Colonic mucosa (tissue), 4 donors: Measurements from ENCODE around the gene WNK1. TPM values are rescaled to one million over a fixed set of nuclear protein-coding genes. Genes with fewer than 3 reads are reported as not detected.

Experiments
- DNase-seq: peaks from one replicate; pipeline ENCODE4 v3.0.0-alpha.2; 2020
- H3K27ac ChIP-seq: fragments of 200-600 bp; one replicate; pipeline ENCODE4 v1.8.0; 2021
- H3K27me3 ChIP-seq: fragments of 200-600 bp; one replicate; pipeline ENCODE4 v1.8.0; 2021
- H3K36me3 ChIP-seq: fragments of 200-600 bp; one replicate; pipeline ENCODE4 v1.8.0; 2021
- H3K4me1 ChIP-seq: fragments of 200-600 bp; one replicate; pipeline ENCODE4 v1.8.0; 2021; ENCODE audit warnings: mild to moderate bottlenecking
- H3K4me3 ChIP-seq: fragments of 200-600 bp; one replicate; pipeline ENCODE4 v1.8.0; 2021
- H3K9ac ChIP-seq, 2 donors: one replicate each; pipeline ENCODE4 v1.7.0; 2013; ENCODE audit warnings: control low read depth in 2 of 2, low read depth in 2 of 2, low read length in 2 of 2
- H3K9me3 ChIP-seq: fragments of 200-600 bp; one replicate; pipeline ENCODE4 v1.8.0; 2021
- CTCF ChIP-seq: fragments of 200-600 bp; IDR thresholded peaks from one replicate; pipeline ENCODE4 v1.8.0; 2022; ENCODE audit warnings: antibody characterized with exemption, mild to moderate bottlenecking
- intact Hi-C: fragments of 100-400 bp; cut with DNase I; formaldehyde crosslinking; loops from one replicate; pipeline ENCODE4 v1.14.1; 2022
- total RNA-seq, 2 donors: library from RNA; stranded (reverse); fragmentation: NEBNext Ultra II Directional in 1 of 2; extraction: Animal tissue kit (Norgen Biotek cat#: 25700) in 1 of 2; gene quantifications; one replicate each; pipeline ENCODE4 v1.2.1, GENCODE V29; 2021
- donor health status: healthy.
- donor health status: DM: no; HTN: no; CAD: no.
- donor health status: DM: no; HTN: no; CAD: no.

WNK1 gene
- total RNA-seq, 2 donors from 2014 or later = 81.8 to 85.8 TPM

GRCh38 chr12:911191-911826 lies 158.9 kb downstream of the WNK1 start:
- no peak for DNase-seq
- Histone ChIP-seq H3K4me3 (no peak overlapping the region), H3K4me1 (no peaks in the 10 kb centered on the region), H3K9ac (no peak overlapping the region), H3K27me3 (no peaks in the 10 kb centered on the region), H3K27ac (no peak overlapping the region), H3K9me3 (no peaks in the 10 kb centered on the region), H3K36me3 (peaks cover 15% of the 10 kb centered on the region)
- intact Hi-C loops = no loop called here
- no peak for TF ChIP-seq CTCF

GRCh38 chr12:912466-913235 lies 160.3 kb downstream of the WNK1 start:
- Histone ChIP-seq H3K4me3 (no peak overlapping the region), H3K9ac (no peak overlapping the region), H3K9me3 (no peaks in the 10 kb centered on the region), H3K27ac (no peak overlapping the region), H3K4me1 (no peaks in the 10 kb centered on the region), H3K36me3 (peaks cover 15% of the 10 kb centered on the region), H3K27me3 (no peaks in the 10 kb centered on the region)
- no peak for DNase-seq
- intact Hi-C loops = no loop called here
- no peak for TF ChIP-seq CTCF

- no peak overlapping the region for H3K27ac ChIP-seq
- H3K4me1 ChIP-seq = no peaks in the 10 kb centered on the region
- H3K27me3 ChIP-seq = no peaks in the 10 kb centered on the region
- H3K4me3 ChIP-seq = no peak overlapping the region
- H3K36me3 ChIP-seq = peaks cover 10% of the 10 kb centered on the region
- no peak overlapping the region for H3K9ac ChIP-seq
- DNase-seq = no peak
- TF ChIP-seq CTCF = no peak
- intact Hi-C loops = no loop called here
- no peaks in the 10 kb centered on the region for H3K9me3 ChIP-seq
These were observed 161.7 kb downstream of the WNK1 start for GRCh38 chr12:913919-914698.

GRCh38 chr12:915090-915489 lies 162.7 kb downstream of the WNK1 start:
- H3K4me1 ChIP-seq = no peaks in the 10 kb centered on the region
- H3K9me3 ChIP-seq = no peaks in the 10 kb centered on the region
- intact Hi-C loops = no loop called here
- peaks cover 10% of the 10 kb centered on the region for H3K36me3 ChIP-seq
- no peak overlapping the region for H3K9ac ChIP-seq
- no peak overlapping the region for H3K27ac ChIP-seq
- no peak for DNase-seq
- no peaks in the 10 kb centered on the region for H3K27me3 ChIP-seq
- no peak overlapping the region for H3K4me3 ChIP-seq
- TF ChIP-seq CTCF = no peak

- Histone ChIP-seq H3K36me3 (peaks cover 10% of the 10 kb centered on the region), H3K27me3 (no peaks in the 10 kb centered on the region)
- intact Hi-C loops = no loop called here
These were observed 163.9 kb downstream of the WNK1 start for GRCh38 chr12:916240-916639.

More at GRCh38 chr12:916240-916639, 163.9 kb downstream of the WNK1 start:
- no peak for TF ChIP-seq CTCF
- Histone ChIP-seq H3K9me3 (no peaks in the 10 kb centered on the region), H3K4me1 (no peaks in the 10 kb centered on the region), H3K27ac (no peak overlapping the region), H3K4me3 (no peak overlapping the region), H3K9ac (no peak overlapping the region)
- DNase-seq = peak; percentile 20
